Thyroid gland (tissue), 4 donors: ENCODE data around the gene GUCA2B.

ENCODE experiments used
- POLR2A ChIP-seq, 2 donors: fragments of 450-650 bp; IDR thresholded peaks; one replicate each; pipeline ENCODE4 v1.6.1; 2017; ENCODE audit warnings: antibody characterized with exemption in 2 of 2, mild to moderate bottlenecking in 2 of 2, moderate library complexity in 1 of 2
- TF ChIP-seq, protein P1 (sequence below), 6 experiments: fragments of 200-600 bp in 3 of 6; fragments of 450-650 bp in 3 of 6; sonication (generic) in 3 of 6; IDR thresholded peaks; one replicate each; pipeline ENCODE4 v1.5.1; 2016 to 2019; ENCODE audit warnings: antibody characterized with exemption in 6 of 6, mild to moderate bottlenecking in 2 of 6, inconsistent platforms in 1 of 6, moderate library complexity in 1 of 6

DNA sequence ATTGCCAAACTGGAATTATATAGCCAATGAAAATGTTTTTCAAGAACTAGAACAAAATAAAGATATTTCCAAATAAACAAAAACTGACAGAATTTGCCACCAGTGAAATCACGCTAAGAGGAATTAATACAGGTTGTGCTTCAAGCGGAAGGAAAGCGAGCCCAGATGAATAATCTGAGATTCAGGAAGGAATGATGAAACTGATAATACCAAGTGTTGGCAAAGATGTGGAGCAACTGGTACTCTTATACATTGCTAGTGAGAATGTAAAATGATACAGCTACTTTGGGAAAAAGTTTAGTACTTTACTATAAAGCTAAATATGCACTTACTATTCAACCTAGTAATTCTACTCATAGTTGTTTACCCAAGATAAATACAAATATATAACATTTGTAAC is 30.8 kb upstream of the GUCA2B start:
- TF ChIP-seq, protein P1, sequence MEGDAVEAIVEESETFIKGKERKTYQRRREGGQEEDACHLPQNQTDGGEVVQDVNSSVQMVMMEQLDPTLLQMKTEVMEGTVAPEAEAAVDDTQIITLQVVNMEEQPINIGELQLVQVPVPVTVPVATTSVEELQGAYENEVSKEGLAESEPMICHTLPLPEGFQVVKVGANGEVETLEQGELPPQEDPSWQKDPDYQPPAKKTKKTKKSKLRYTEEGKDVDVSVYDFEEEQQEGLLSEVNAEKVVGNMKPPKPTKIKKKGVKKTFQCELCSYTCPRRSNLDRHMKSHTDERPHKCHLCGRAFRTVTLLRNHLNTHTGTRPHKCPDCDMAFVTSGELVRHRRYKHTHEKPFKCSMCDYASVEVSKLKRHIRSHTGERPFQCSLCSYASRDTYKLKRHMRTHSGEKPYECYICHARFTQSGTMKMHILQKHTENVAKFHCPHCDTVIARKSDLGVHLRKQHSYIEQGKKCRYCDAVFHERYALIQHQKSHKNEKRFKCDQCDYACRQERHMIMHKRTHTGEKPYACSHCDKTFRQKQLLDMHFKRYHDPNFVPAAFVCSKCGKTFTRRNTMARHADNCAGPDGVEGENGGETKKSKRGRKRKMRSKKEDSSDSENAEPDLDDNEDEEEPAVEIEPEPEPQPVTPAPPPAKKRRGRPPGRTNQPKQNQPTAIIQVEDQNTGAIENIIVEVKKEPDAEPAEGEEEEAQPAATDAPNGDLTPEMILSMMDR (IDR thresholded peaks at IDR 0.05), result no peak
- no peak for TF ChIP-seq POLR2A (IDR thresholded peaks at IDR 0.05)
